Astrocyte (in vitro differentiated cells and primary cell): ENCODE measurements around the gene MAPKBP1.

ENCODE experiments used
- CTCF ChIP-seq: IDR thresholded peaks from 2 replicates; pipeline ENCODE4 v1.5.1; 2011; ENCODE audit warnings: low read depth, mild to moderate bottlenecking, inconsistent platforms, low read length, moderate library complexity; ENCODE audit not compliant: insufficient read depth
- EZH2 ChIP-seq: IDR thresholded peaks from 2 replicates; pipeline ENCODE4 v1.6.1; 2012; ENCODE audit warnings: mild to moderate bottlenecking, low read length, inconsistent platforms; ENCODE audit not compliant: insufficient read depth

- TF ChIP-seq CTCF (no peak), EZH2 (no peak)
Observed at GRCh38 chr15:41856716-41857115, 82.4 kb downstream of the MAPKBP1 start.
